Measurements from ENCODE around the gene SEPTIN10. TPM values are rescaled to one million over a fixed set of nuclear protein-coding genes. Genes with fewer than 3 reads are reported as not detected.

Gene SEPTIN10
- total and polyA plus RNA-seq, 2 experiments from 2014 or later: 52.3 to 85.1 TPM

GRCh38 chr2:109654326-109655050 lies 40.7 kb upstream of the SEPTIN10 start:
- Histone ChIP-seq H3K79me2 (replicated peaks; ENCODE audit: insufficient read depth) (no peaks in the 10 kb centered on the region), H3F3A (replicated peaks; ENCODE audit: low read depth) (no peaks in the 10 kb centered on the region), H3K4me1 (ENCODE audit: insufficient read depth) (peaks cover 4% of the 10 kb centered on the region; the same call in 1 of the 2 replicates), H3K36me3 (ENCODE audit: insufficient read depth) (no peaks in the 10 kb centered on the region), H3K4me3 (no peak overlapping the region), H4K20me1 (replicated peaks; ENCODE audit: insufficient read depth) (no peaks in the 10 kb centered on the region), H3K27me3 (ENCODE audit: insufficient read depth) (no peaks in the 10 kb centered on the region), H3K9me2 (ENCODE audit: insufficient read depth) (no peaks in the 10 kb centered on the region; the same call in 1 of the 2 replicates), H2AFZ (no peak overlapping the region), H3K4me2 (no peak overlapping the region), H3K27ac (ENCODE audit: low read depth) (no peak overlapping the region)
- H3K9me3 Mint-ChIP-seq: no peaks in the 10 kb centered on the region; the same call in 2 of the 3 replicates
- peaks cover 6% of the 10 kb centered on the region for H3K27me3 Mint-ChIP-seq (ENCODE audit: insufficient read depth, low read depth, poor library complexity)
- H3K4me1 Mint-ChIP-seq: peaks cover 4% of the 10 kb centered on the region
- ATAC-seq (no peak), DNase-seq (ENCODE audit: low spot score) (no peak)
- no peak overlapping the region for H3K4me3 Mint-ChIP-seq
- no peaks in the 10 kb centered on the region for H3K36me3 Mint-ChIP-seq (ENCODE audit: low read depth)
- no peak for TF ChIP-seq CREB1 (CRISPR knock-in tag; IDR thresholded peaks at IDR 0.05; ENCODE audit: low read depth)
- TF ChIP-seq EZH2 (IDR thresholded peaks at IDR 0.05; ENCODE audit: low read depth, unreplicated experiment): no peak
- TF ChIP-seq CTCF (conservative IDR thresholded peaks at IDR 0.05; ENCODE audit: low read depth in 2 of 2): no peak
- TF ChIP-seq ZNF331 (CRISPR knock-in tag; IDR thresholded peaks at IDR 0.05; ENCODE audit: low read depth): no peak
- no peak for TF ChIP-seq ZNF114 (CRISPR knock-in tag; IDR thresholded peaks at IDR 0.05)
- no peak for TF ChIP-seq STAT1 (IDR thresholded peaks at IDR 0.05; ENCODE audit: unreplicated experiment)
- no peak for TF ChIP-seq EZH2phosphoT487 (IDR thresholded peaks at IDR 0.05; ENCODE audit: unreplicated experiment)
- TF ChIP-seq, protein P1, sequence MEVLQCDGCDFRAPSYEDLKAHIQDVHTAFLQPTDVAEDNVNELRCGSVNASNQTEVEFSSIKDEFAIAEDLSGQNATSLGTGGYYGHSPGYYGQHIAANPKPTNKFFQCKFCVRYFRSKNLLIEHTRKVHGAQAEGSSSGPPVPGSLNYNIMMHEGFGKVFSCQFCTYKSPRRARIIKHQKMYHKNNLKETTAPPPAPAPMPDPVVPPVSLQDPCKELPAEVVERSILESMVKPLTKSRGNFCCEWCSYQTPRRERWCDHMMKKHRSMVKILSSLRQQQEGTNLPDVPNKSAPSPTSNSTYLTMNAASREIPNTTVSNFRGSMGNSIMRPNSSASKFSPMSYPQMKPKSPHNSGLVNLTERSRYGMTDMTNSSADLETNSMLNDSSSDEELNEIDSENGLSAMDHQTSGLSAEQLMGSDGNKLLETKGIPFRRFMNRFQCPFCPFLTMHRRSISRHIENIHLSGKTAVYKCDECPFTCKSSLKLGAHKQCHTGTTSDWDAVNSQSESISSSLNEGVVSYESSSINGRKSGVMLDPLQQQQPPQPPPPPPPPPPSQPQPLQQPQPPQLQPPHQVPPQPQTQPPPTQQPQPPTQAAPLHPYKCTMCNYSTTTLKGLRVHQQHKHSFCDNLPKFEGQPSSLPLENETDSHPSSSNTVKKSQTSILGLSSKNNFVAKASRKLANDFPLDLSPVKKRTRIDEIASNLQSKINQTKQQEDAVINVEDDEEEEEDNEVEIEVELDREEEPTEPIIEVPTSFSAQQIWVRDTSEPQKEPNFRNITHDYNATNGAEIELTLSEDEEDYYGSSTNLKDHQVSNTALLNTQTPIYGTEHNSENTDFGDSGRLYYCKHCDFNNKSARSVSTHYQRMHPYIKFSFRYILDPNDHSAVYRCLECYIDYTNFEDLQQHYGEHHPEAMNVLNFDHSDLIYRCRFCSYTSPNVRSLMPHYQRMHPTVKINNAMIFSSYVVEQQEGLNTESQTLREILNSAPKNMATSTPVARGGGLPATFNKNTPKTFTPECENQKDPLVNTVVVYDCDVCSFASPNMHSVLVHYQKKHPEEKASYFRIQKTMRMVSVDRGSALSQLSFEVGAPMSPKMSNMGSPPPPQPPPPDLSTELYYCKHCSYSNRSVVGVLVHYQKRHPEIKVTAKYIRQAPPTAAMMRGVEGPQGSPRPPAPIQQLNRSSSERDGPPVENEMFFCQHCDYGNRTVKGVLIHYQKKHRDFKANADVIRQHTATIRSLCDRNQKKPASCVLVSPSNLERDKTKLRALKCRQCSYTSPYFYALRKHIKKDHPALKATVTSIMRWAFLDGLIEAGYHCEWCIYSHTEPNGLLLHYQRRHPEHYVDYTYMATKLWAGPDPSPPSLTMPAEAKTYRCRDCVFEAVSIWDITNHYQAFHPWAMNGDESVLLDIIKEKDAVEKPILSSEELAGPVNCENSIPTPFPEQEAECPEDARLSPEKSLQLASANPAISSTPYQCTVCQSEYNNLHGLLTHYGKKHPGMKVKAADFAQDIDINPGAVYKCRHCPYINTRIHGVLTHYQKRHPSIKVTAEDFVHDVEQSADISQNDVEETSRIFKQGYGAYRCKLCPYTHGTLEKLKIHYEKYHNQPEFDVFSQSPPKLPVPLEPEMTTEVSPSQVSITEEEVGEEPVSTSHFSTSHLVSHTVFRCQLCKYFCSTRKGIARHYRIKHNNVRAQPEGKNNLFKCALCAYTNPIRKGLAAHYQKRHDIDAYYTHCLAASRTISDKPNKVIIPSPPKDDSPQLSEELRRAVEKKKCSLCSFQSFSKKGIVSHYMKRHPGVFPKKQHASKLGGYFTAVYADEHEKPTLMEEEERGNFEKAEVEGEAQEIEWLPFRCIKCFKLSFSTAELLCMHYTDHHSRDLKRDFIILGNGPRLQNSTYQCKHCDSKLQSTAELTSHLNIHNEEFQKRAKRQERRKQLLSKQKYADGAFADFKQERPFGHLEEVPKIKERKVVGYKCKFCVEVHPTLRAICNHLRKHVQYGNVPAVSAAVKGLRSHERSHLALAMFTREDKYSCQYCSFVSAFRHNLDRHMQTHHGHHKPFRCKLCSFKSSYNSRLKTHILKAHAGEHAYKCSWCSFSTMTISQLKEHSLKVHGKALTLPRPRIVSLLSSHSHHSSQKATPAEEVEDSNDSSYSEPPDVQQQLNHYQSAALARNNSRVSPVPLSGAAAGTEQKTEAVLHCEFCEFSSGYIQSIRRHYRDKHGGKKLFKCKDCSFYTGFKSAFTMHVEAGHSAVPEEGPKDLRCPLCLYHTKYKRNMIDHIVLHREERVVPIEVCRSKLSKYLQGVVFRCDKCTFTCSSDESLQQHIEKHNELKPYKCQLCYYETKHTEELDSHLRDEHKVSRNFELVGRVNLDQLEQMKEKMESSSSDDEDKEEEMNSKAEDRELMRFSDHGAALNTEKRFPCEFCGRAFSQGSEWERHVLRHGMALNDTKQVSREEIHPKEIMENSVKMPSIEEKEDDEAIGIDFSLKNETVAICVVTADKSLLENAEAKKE (CRISPR knock-in tag; IDR thresholded peaks at IDR 0.05): no peak
- H3K27ac Mint-ChIP-seq: no peak overlapping the region
